CD14-positive monocyte (primary cell): ENCODE data around the gene CNIH1. TPM values are rescaled to one million over a fixed set of nuclear protein-coding genes. Genes with fewer than 3 reads are reported as not detected.

Experiments used
- DNase-seq, 3 donors: peaks; one replicate each; pipeline ENCODE4 v3.0.0-alpha.2; 2011 to 2022
- H2AFZ ChIP-seq: 2 replicates; pipeline ENCODE4 v1.6.0; 2012; ENCODE audit warnings: mild to moderate bottlenecking, low read depth, low read length, inconsistent platforms; ENCODE audit not compliant: insufficient read depth, poor library complexity, severe bottlenecking
- H3K27ac ChIP-seq, 2 donors: 1 replicate in 1 of 2; 2 replicates in 1 of 2; pipeline ENCODE4 v1.5.1; 2012 to 2013; ENCODE audit warnings: low read length in 2 of 2, control low read depth in 1 of 2, inconsistent platforms in 1 of 2, low read depth in 1 of 2, mild to moderate bottlenecking in 1 of 2
- H3K27me3 ChIP-seq, 2 donors: one replicate each; pipeline versions ENCODE4 v1.6.0 to v1.6.1; 2011 to 2013; ENCODE audit warnings: low read length in 2 of 2; ENCODE audit not compliant: control insufficient read depth in 2 of 2, insufficient read depth in 2 of 2
- H3K36me3 ChIP-seq, 2 donors: replicated peaks in 1 of 2; 1 replicate in 1 of 2; 2 replicates in 1 of 2; pipeline versions ENCODE4 v1.5.1 to v1.6.1; 2012 to 2013; ENCODE audit warnings: low read length in 2 of 2, control low read depth in 1 of 2, inconsistent platforms in 1 of 2, mild to moderate bottlenecking in 1 of 2; ENCODE audit not compliant: insufficient read depth in 2 of 2, control insufficient read depth in 1 of 2
- H3K4me1 ChIP-seq, 2 donors: 1 replicate in 1 of 2; 2 replicates in 1 of 2; pipeline versions ENCODE4 v1.5.1 to v1.6.1; 2012 to 2013; ENCODE audit warnings: low read length in 2 of 2, control low read depth in 1 of 2, inconsistent platforms in 1 of 2, mild to moderate bottlenecking in 1 of 2, moderate library complexity in 1 of 2; ENCODE audit not compliant: insufficient read depth in 2 of 2, control insufficient read depth in 1 of 2
- H3K4me2 ChIP-seq: replicated peaks from 2 replicates; pipeline ENCODE3; 2012; ENCODE audit warnings: low read length, moderate library complexity, mild to moderate bottlenecking; ENCODE audit not compliant: poor library complexity, severe bottlenecking; ENCODE audit errors: extremely low read depth
- H3K4me3 ChIP-seq, 3 experiments: fragments of 200-600 bp in 1 of 3; sonication (generic) in 1 of 3; replicated peaks in 1 of 3; 1 replicate in 2 of 3; 2 replicates in 1 of 3; pipeline ENCODE4 v1.5.1; 2011 to 2013; ENCODE audit warnings: low read length in 3 of 3, mild to moderate bottlenecking in 3 of 3, control low read depth in 2 of 3, low read depth in 2 of 3, inconsistent platforms in 1 of 3, moderate library complexity in 1 of 3
- H3K79me2 ChIP-seq: 2 replicates; pipeline ENCODE4 v1.6.0; 2012; ENCODE audit warnings: mild to moderate bottlenecking, control low read depth, inconsistent platforms, low read length, moderate library complexity; ENCODE audit not compliant: insufficient read depth
- H3K9ac ChIP-seq: 2 replicates; pipeline ENCODE4 v1.6.0; 2017; ENCODE audit warnings: low read length, mild to moderate bottlenecking; ENCODE audit not compliant: insufficient read depth, poor library complexity, severe bottlenecking
- H3K9me3 ChIP-seq, 2 donors: replicated peaks in 1 of 2; 1 replicate in 1 of 2; 2 replicates in 1 of 2; pipeline versions ENCODE4 v1.5.1 to v1.6.1; 2012 to 2013; ENCODE audit warnings: low read length in 2 of 2, control low read depth in 1 of 2; ENCODE audit not compliant: control insufficient read depth in 1 of 2, insufficient read depth in 1 of 2
- H4K20me1 ChIP-seq: 2 replicates; pipeline ENCODE4 v1.6.0; 2012; ENCODE audit warnings: mild to moderate bottlenecking, low read length, control low read depth, moderate library complexity; ENCODE audit not compliant: insufficient read depth
- H3K27ac Mint-ChIP-seq, 7 donors: one replicate each; pipeline ENCODE4 v1.8.0; 2020; ENCODE audit warnings: mild to moderate bottlenecking in 7 of 7, mixed read lengths in 7 of 7, moderate library complexity in 6 of 7, inconsistent platforms in 2 of 7
- H3K27me3 Mint-ChIP-seq, 3 donors: one replicate each; pipeline ENCODE4 v1.8.0; 2021 to 2022; ENCODE audit warnings: low read depth in 3 of 3, mild to moderate bottlenecking in 3 of 3, mixed read lengths in 3 of 3, moderate library complexity in 3 of 3, inconsistent platforms in 1 of 3
- H3K36me3 Mint-ChIP-seq, 2 donors: one replicate each; pipeline ENCODE4 v1.8.0; 2020; ENCODE audit warnings: mixed read lengths in 2 of 2, inconsistent platforms in 1 of 2, mild to moderate bottlenecking in 1 of 2
- H3K4me1 Mint-ChIP-seq: one replicate; pipeline ENCODE4 v1.8.0; 2020; ENCODE audit warnings: mild to moderate bottlenecking, mixed read lengths
- H3K4me3 Mint-ChIP-seq, 2 donors: one replicate each; pipeline ENCODE4 v1.8.0; 2020; ENCODE audit warnings: mild to moderate bottlenecking in 2 of 2, mixed read lengths in 2 of 2, moderate library complexity in 1 of 2
- H3K9me3 Mint-ChIP-seq, 7 donors: one replicate each; pipeline ENCODE4 v1.8.0; 2020 to 2022; ENCODE audit warnings: mixed read lengths in 7 of 7, mild to moderate bottlenecking in 6 of 7, moderate library complexity in 6 of 7, inconsistent platforms in 2 of 7
- CTCF ChIP-seq: fragments of 200-600 bp; IDR thresholded peaks from one replicate; pipeline ENCODE4 v1.8.0; 2022; ENCODE audit warnings: antibody characterized with exemption, mild to moderate bottlenecking
- WGBS: methylation state at CpG from one replicate; pipeline ENCODE4 v1.1.5; 2013; ENCODE audit warnings: missing lambda C conversion rate; ENCODE audit not compliant: insufficient coverage; 5-methylcytosine and 5-hydroxymethylcytosine counted together
- intact Hi-C, 2 donors: fragments of 100-400 bp; cut with micrococcal nuclease; formaldehyde crosslinking; loops; one replicate each; pipeline versions ENCODE4 v1.15.0 to v1.15.1; 2023
- polyA plus RNA-seq, 3 donors: library from polyadenylated mRNA; depleted of rRNA in 1 of 3; unstranded in 2 of 3; stranded (reverse) in 1 of 3; fragments of 300-500 nt in 2 of 3; fragments of >200 nt in 1 of 3; fragmentation: Illumina TruSeq in 2 of 3; gene quantifications; 1 replicate in 2 of 3; 2 replicates in 1 of 3; pipeline ENCODE4 v1.2.3, GENCODE V29; 2012 to 2021

The CNIH1 gene
- polyA plus RNA-seq, 3 donors, result 109 to 162 (median 138) TPM

DNA sequence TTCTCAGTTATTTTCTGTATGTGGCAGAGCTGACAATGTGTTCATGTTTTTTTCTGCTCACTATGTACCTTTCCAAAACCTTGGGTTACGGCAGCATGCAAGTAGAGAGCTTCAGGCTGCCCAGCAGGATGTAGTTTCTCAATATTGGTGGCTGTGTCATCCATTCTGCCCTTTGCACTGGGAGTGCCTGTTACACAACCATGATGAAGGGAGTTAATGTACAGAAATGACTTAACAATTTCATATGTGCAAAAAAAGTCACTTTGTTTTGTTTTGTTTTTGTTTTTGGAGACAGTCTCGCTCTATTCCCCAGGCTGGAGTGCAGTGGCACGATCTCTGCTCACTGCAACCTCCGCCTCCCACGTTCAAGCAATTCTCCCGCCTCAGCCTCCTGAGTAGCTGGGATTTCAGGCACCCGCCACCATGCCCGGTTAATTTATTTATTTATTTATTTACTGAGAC lies 6.1 kb upstream of the CNIH1 start:
- peaks cover 59% of the 10 kb centered on the region for H3K4me1 Mint-ChIP-seq
- intact Hi-C loops, result loop anchor here in 1 of 2 donors (5.0 kb wide), 1 partner anchor 40 kb away; the partner anchor contains the start of gene GMFB
- Histone ChIP-seq H3K4me3 (peak overlapping the region in 1 of 3 experiments; percentile 50), H3K4me1 (peaks cover 61 to 72% of the 10 kb centered on the region in 2 donors), H3K79me2 (no peaks in the 10 kb centered on the region), H3K4me2 (peak overlapping the region; percentile 65), H3K36me3 (no peaks in the 10 kb centered on the region), H3K27ac (peak overlapping the region; percentile 79 to 81), H3K9ac (peak overlapping the region; percentile 32), H2AFZ (no peak overlapping the region), H4K20me1 (no peaks in the 10 kb centered on the region), H3K9me3 (no peaks in the 10 kb centered on the region), H3K27me3 (no peaks in the 10 kb centered on the region)
- peak; percentile 89 to 97 (median 94) for DNase-seq
- H3K4me3 Mint-ChIP-seq, result peak overlapping the region; percentile 74 to 82
- H3K9me3 Mint-ChIP-seq, result no peaks in the 10 kb centered on the region
- H3K36me3 Mint-ChIP-seq, result no peaks in the 10 kb centered on the region
- H3K27me3 Mint-ChIP-seq, result peaks cover 0 to 2% (median 0%) of the 10 kb centered on the region in 3 donors
- WGBS, result no CpG with 5 or more reads among the region's 8 CpGs
- H3K27ac Mint-ChIP-seq, result peak overlapping the region; percentile 91 to 98 (median 97)
- no peak for TF ChIP-seq CTCF

- H3K4me3 ChIP-seq, result peak overlapping the region in 1 of 3 experiments; percentile 50
- peak overlapping the region in 1 of 2 donors; percentile 44 for H3K4me3 Mint-ChIP-seq
- H3K4me1 ChIP-seq, result peaks cover 58 to 69% of the 10 kb centered on the region in 2 donors
- H2AFZ ChIP-seq, result peak overlapping the region; percentile 34
- no peak for TF ChIP-seq CTCF
- peaks cover 0 to 2% (median 0%) of the 10 kb centered on the region in 3 donors for H3K27me3 Mint-ChIP-seq
- no peaks in the 10 kb centered on the region for H3K27me3 ChIP-seq
- peak in 1 of 3 donors; percentile 15 for DNase-seq
- peak overlapping the region; percentile 65 for H3K4me2 ChIP-seq
- H3K9ac ChIP-seq, result no peak overlapping the region
- intact Hi-C loops, result loop anchor here in 1 of 2 donors (5.0 kb wide), 1 partner anchor 41 kb away; the partner anchor contains the start of gene GMFB
- H3K4me1 Mint-ChIP-seq, result peaks cover 58% of the 10 kb centered on the region
- peak overlapping the region; percentile 91 to 98 (median 97) for H3K27ac Mint-ChIP-seq
- no peaks in the 10 kb centered on the region for H4K20me1 ChIP-seq
- no peaks in the 10 kb centered on the region for H3K9me3 ChIP-seq
- H3K36me3 Mint-ChIP-seq, result no peaks in the 10 kb centered on the region
- H3K79me2 ChIP-seq, result no peaks in the 10 kb centered on the region
- WGBS, result no CpG with 5 or more reads among the region's 5 CpGs
- no peaks in the 10 kb centered on the region for H3K9me3 Mint-ChIP-seq
- H3K36me3 ChIP-seq, result no peaks in the 10 kb centered on the region
- H3K27ac ChIP-seq, result peak overlapping the region; percentile 79 to 81
Measured at GRCh38 chr14:54446161-54446693, 5.1 kb upstream of the CNIH1 start.
